ENCODE results near the gene AQP1.

- TF ChIP-seq CTCF (IDR thresholded peaks at IDR 0.05 in 4 of 5, conservative IDR thresholded peaks at IDR 0.05 in 1 of 5) = no peak
- TF ChIP-seq POLR2A (IDR thresholded peaks at IDR 0.05) = no peak
Measured at GRCh38 chr7:30970594-30971094, 59.0 kb downstream of the AQP1 start.

All from gastrocnemius medialis (tissue), 4 donors.